Stimulated activated CD8-positive, alpha-beta memory T cell treated with anti-CD3 and anti-CD28 coated beads, Interleukin-7, amount 100 ng/mL, for 1 hour (primary cell): ENCODE data around the gene ARHGAP24.
"Not testable (repeated sequence)": the region's sequence is repeated elsewhere in the genome, so short reads cannot be mapped to it uniquely, and the experiment has no call there.

Source experiments
- DNase-seq, 2 donors: peaks; one replicate each; pipeline ENCODE4 v3.0.0-alpha.2; 2020; ENCODE audit warnings: low read depth in 2 of 2

Gene ARHGAP24

GRCh38 chr4:85518526-85518925 lies 43.6 kb downstream of the ARHGAP24 start:
- DNase-seq = not testable (repeated sequence)

- DNase-seq = no peak
Measured at GRCh38 chr4:85520765-85521749, 46.1 kb downstream of the ARHGAP24 start.

GRCh38 chr4:85522277-85522676 lies 47.3 kb downstream of the ARHGAP24 start:
- no peak for DNase-seq

GRCh38 chr4:85522836-85523235 lies 47.9 kb downstream of the ARHGAP24 start:
- DNase-seq = no peak

- no peak for DNase-seq
Measured at GRCh38 chr4:85527815-85528214, 52.9 kb downstream of the ARHGAP24 start.

- no peak for DNase-seq
Measured at GRCh38 chr4:85531560-85532341, 56.8 kb downstream of the ARHGAP24 start.

- no peak for DNase-seq
Measured at GRCh38 chr4:85534120-85534519, 59.2 kb downstream of the ARHGAP24 start.

GRCh38 chr4:85543832-85544231 lies 68.9 kb downstream of the ARHGAP24 start:
- no peak for DNase-seq

GRCh38 chr4:85544751-85545150 lies 69.8 kb downstream of the ARHGAP24 start:
- DNase-seq = no peak

- DNase-seq = no peak
Measured at GRCh38 chr4:85548116-85548515, 73.2 kb downstream of the ARHGAP24 start.

GRCh38 chr4:85548841-85549240 lies 73.9 kb downstream of the ARHGAP24 start:
- no peak for DNase-seq

- DNase-seq = no peak
Measured at GRCh38 chr4:85555206-85555605, 80.3 kb downstream of the ARHGAP24 start.

- no peak for DNase-seq
Measured at GRCh38 chr4:85556283-85556682, 81.3 kb downstream of the ARHGAP24 start.

- DNase-seq = no peak
Measured at GRCh38 chr4:85557016-85557901, 82.3 kb downstream of the ARHGAP24 start.

- no peak for DNase-seq
Measured at GRCh38 chr4:85565761-85566480, 91.0 kb downstream of the ARHGAP24 start.

GRCh38 chr4:85569730-85570299 lies 94.9 kb downstream of the ARHGAP24 start:
- DNase-seq = no peak

GRCh38 chr4:85570388-85570787 lies 95.4 kb downstream of the ARHGAP24 start:
- DNase-seq = no peak

GRCh38 chr4:85571008-85571407 lies 96.1 kb downstream of the ARHGAP24 start:
- no peak for DNase-seq

GRCh38 chr4:85573270-85573669 lies 98.3 kb downstream of the ARHGAP24 start:
- DNase-seq = no peak

GRCh38 chr4:85577307-85577706 lies 102.4 kb downstream of the ARHGAP24 start:
- DNase-seq = no peak

- DNase-seq = no peak
Measured at GRCh38 chr4:85579942-85580341, 105.0 kb downstream of the ARHGAP24 start.
